ENCODE data around the gene EEF1AKMT2. TPM values are rescaled to one million over a fixed set of nuclear protein-coding genes. Genes with fewer than 3 reads are reported as not detected.

Gene EEF1AKMT2
- total RNA-seq, 1 experiment from 2014 or later = 18.4 TPM

- no peak overlapping the region for H3K27ac ChIP-seq
- peaks cover 11% of the 10 kb centered on the region; the same call in 1 of the 2 replicates for H3K4me1 ChIP-seq (replicated peaks; ENCODE audit: insufficient read depth)
- no peaks in the 10 kb centered on the region for H3K27me3 ChIP-seq (ENCODE audit: insufficient read depth, low read depth)
- no peak for DNase-seq
- no peaks in the 10 kb centered on the region for H4K20me1 ChIP-seq (ENCODE audit: insufficient read depth)
- no peaks in the 10 kb centered on the region for H3K9me3 ChIP-seq (ENCODE audit: insufficient read depth, low read depth)
- no peaks in the 10 kb centered on the region for H3F3A ChIP-seq (ENCODE audit: insufficient read depth, low read depth)
- H3K4me2 ChIP-seq = no peak overlapping the region
- no TSS peak for BruUV-seq (replicated peaks)
- no peaks in the 10 kb centered on the region for H3K36me3 ChIP-seq (ENCODE audit: low read depth)
- H3K9me2 ChIP-seq (ENCODE audit: insufficient read depth) = no peaks in the 10 kb centered on the region
- TF ChIP-seq CTCF (conservative IDR thresholded peaks at IDR 0.05) = no peak
- no peak for TF ChIP-seq EZH2 (IDR thresholded peaks at IDR 0.05; ENCODE audit: low read depth)
- no peak overlapping the region for H2AFZ ChIP-seq
- H3K79me2 ChIP-seq (ENCODE audit: low read depth) = no peaks in the 10 kb centered on the region
- CTCF ChIA-PET = no interaction called here
- intact Hi-C loops (cut with micrococcal nuclease; ENCODE audit: unreplicated experiment) = no loop called here
- H3K4me3 ChIP-seq = no peak overlapping the region
- POLR2A ChIA-PET (ENCODE audit: unreplicated experiment) = no interaction called here
These were observed 74.5 kb downstream of the EEF1AKMT2 start for GRCh38 chr10:124717041-124717757.

DNA sequence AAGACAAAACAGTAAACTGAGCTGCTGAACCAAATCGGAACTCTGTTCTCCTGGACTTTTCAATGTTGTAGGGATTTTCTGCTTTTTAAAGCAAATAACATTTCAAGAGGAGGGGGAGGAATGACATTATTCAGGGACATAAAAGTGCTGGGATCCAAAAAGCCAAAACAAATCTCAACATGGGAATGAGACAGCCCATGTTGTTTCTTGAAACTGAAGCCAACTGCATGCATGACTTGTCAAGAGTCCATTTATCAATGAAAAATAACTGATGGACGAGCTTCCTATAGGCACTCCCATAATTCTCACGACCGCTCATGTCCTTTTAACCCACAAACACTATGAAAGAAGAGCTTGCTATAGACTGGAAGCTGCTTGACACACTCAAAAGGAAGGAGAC, 75.3 kb downstream of the EEF1AKMT2 start:
- CTCF ChIA-PET = no interaction called here
- no TSS peak for BruUV-seq (replicated peaks)
- no peak for DNase-seq

GRCh38 chr10:124715439-124715838, 76.2 kb downstream of the EEF1AKMT2 start:
- Histone ChIP-seq H3K4me2 (no peak overlapping the region), H3K4me3 (no peak overlapping the region)

More for the DNA sequence above, 75.3 kb downstream of the EEF1AKMT2 start:
- H3K4me2 ChIP-seq = no peak overlapping the region
- H3K9me3 ChIP-seq (ENCODE audit: insufficient read depth, low read depth) = no peaks in the 10 kb centered on the region
- H3K4me3 ChIP-seq = no peak overlapping the region
- no peaks in the 10 kb centered on the region for H3K36me3 ChIP-seq (ENCODE audit: low read depth)
- no peaks in the 10 kb centered on the region for H3F3A ChIP-seq (ENCODE audit: insufficient read depth, low read depth)
- TF ChIP-seq EZH2 (IDR thresholded peaks at IDR 0.05; ENCODE audit: low read depth) = no peak
- no peak for TF ChIP-seq CTCF (conservative IDR thresholded peaks at IDR 0.05)
- H4K20me1 ChIP-seq (ENCODE audit: insufficient read depth) = no peaks in the 10 kb centered on the region
- intact Hi-C loops (cut with micrococcal nuclease; ENCODE audit: unreplicated experiment) = no loop called here
- no peak overlapping the region for H3K27ac ChIP-seq
- peaks cover 11% of the 10 kb centered on the region; the same call in 1 of the 2 replicates for H3K4me1 ChIP-seq (replicated peaks; ENCODE audit: insufficient read depth)
- H3K27me3 ChIP-seq (ENCODE audit: insufficient read depth, low read depth) = no peaks in the 10 kb centered on the region
- H2AFZ ChIP-seq = no peak overlapping the region
- POLR2A ChIA-PET (ENCODE audit: unreplicated experiment) = interaction anchor here (0.6 kb wide), 1 partner anchor 104 kb away, joined by 6 read pairs; no protein-coding TSS in a partner anchor
- H3K79me2 ChIP-seq (ENCODE audit: low read depth) = no peaks in the 10 kb centered on the region
- no peaks in the 10 kb centered on the region for H3K9me2 ChIP-seq (ENCODE audit: insufficient read depth)

More at GRCh38 chr10:124715439-124715838, 76.2 kb downstream of the EEF1AKMT2 start:
- POLR2A ChIA-PET (ENCODE audit: unreplicated experiment) = no interaction called here
- Histone ChIP-seq H3K9me3 (ENCODE audit: insufficient read depth, low read depth) (no peaks in the 10 kb centered on the region), H3K27me3 (ENCODE audit: insufficient read depth, low read depth) (no peaks in the 10 kb centered on the region), H3K4me1 (replicated peaks; ENCODE audit: insufficient read depth) (peaks cover 11% of the 10 kb centered on the region; the same call in 1 of the 2 replicates), H3K36me3 (ENCODE audit: low read depth) (no peaks in the 10 kb centered on the region), H3K27ac (no peak overlapping the region), H3F3A (ENCODE audit: insufficient read depth, low read depth) (no peaks in the 10 kb centered on the region), H3K9me2 (ENCODE audit: insufficient read depth) (no peaks in the 10 kb centered on the region), H4K20me1 (ENCODE audit: insufficient read depth) (no peaks in the 10 kb centered on the region), H3K79me2 (ENCODE audit: low read depth) (no peaks in the 10 kb centered on the region), H2AFZ (no peak overlapping the region)
- no peak for DNase-seq
- BruUV-seq (replicated peaks) = no TSS peak
- CTCF ChIA-PET = no interaction called here
- intact Hi-C loops (cut with micrococcal nuclease; ENCODE audit: unreplicated experiment) = no loop called here
- no peak for TF ChIP-seq EZH2 (IDR thresholded peaks at IDR 0.05; ENCODE audit: low read depth)
- no peak for TF ChIP-seq CTCF (conservative IDR thresholded peaks at IDR 0.05)

All from PC-9 (cell line).